Astrocyte (in vitro differentiated cells and primary cell): ENCODE results near the gene KCNG2.

Source experiments
- EZH2 ChIP-seq: IDR thresholded peaks from 2 replicates; pipeline ENCODE4 v1.6.1; 2012; ENCODE audit warnings: mild to moderate bottlenecking, low read length, inconsistent platforms; ENCODE audit not compliant: insufficient read depth
- TF ChIP-seq, protein P1 (sequence below): IDR thresholded peaks from 2 replicates; pipeline ENCODE4 v1.5.1; 2011; ENCODE audit warnings: low read depth, mild to moderate bottlenecking, inconsistent platforms, low read length, moderate library complexity; ENCODE audit not compliant: insufficient read depth

DNA sequence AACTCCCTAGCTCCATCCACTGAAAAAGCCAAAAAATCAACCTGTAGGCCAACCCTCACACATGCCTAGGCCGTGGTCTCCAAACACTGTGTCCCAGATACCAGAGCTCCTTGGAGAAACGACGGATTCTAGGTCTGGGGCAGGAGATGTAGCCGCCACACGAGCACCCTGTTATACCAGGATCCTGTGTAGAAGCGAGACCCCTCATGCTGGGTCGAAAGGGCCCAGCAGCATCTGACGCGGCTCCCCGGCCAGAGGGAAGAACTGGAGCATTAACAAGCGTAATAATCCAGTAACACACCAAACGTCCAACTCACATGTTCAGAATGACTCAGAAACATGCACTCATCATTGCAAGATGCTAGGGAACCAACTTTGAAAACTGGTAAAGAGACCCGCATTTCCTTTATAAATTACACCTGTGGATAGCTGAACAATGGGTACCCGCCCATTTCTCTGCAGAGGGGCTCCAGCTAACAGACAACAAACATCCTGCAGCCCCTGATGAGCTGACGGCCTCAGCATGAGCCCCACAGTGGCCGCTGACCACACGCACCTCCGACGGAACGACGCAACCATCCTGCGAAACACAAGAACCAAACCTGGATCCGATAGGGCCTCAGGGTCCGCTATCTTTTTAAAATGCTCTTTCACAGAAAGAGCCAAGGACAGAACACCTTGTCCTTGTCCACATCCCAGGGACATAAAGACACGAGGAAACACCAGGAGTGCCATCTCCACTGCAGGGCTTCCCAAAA is 139.5 kb downstream of the KCNG2 start:
- no peak for TF ChIP-seq EZH2
- TF ChIP-seq, protein P1, sequence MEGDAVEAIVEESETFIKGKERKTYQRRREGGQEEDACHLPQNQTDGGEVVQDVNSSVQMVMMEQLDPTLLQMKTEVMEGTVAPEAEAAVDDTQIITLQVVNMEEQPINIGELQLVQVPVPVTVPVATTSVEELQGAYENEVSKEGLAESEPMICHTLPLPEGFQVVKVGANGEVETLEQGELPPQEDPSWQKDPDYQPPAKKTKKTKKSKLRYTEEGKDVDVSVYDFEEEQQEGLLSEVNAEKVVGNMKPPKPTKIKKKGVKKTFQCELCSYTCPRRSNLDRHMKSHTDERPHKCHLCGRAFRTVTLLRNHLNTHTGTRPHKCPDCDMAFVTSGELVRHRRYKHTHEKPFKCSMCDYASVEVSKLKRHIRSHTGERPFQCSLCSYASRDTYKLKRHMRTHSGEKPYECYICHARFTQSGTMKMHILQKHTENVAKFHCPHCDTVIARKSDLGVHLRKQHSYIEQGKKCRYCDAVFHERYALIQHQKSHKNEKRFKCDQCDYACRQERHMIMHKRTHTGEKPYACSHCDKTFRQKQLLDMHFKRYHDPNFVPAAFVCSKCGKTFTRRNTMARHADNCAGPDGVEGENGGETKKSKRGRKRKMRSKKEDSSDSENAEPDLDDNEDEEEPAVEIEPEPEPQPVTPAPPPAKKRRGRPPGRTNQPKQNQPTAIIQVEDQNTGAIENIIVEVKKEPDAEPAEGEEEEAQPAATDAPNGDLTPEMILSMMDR: no peak
